GM12873 (cell line): Measurements from ENCODE around the gene INPP5F.

ENCODE experiments used
- CTCF ChIP-seq: IDR thresholded peaks from 2 replicates; pipeline ENCODE4 v1.5.1; 2012; ENCODE audit warnings: low read depth, mild to moderate bottlenecking, moderate library complexity, low read length, control low read depth; ENCODE audit not compliant: insufficient read depth; ENCODE audit errors: missing control alignments

Gene INPP5F

GRCh38 chr10:119818889-119819270 lies 93.0 kb downstream of the INPP5F start:
- TF ChIP-seq CTCF: no peak

GRCh38 chr10:119821182-119821581 lies 95.3 kb downstream of the INPP5F start:
- TF ChIP-seq CTCF: no peak

GRCh38 chr10:119824299-119824698 lies 98.4 kb downstream of the INPP5F start:
- no peak for TF ChIP-seq CTCF

GRCh38 chr10:119826771-119827170 lies 100.9 kb downstream of the INPP5F start:
- no peak for TF ChIP-seq CTCF

- no peak for TF ChIP-seq CTCF
These were observed 101.6 kb downstream of the INPP5F start for GRCh38 chr10:119827430-119827829.

- no peak for TF ChIP-seq CTCF
These were observed 103.6 kb downstream of the INPP5F start for GRCh38 chr10:119829429-119829828.

- TF ChIP-seq CTCF: no peak
These were observed 105.0 kb downstream of the INPP5F start for GRCh38 chr10:119830851-119831250.
